HG03558 (cell line): Measurements from ENCODE around the gene NMRK1.

ENCODE experiments used
- ATAC-seq: cut with Tn5 transposase; IDR thresholded peaks from one replicate; pipeline ENCODE4 v1.9.1; 2021; ENCODE audit warnings: moderate number of reproducible peaks; ENCODE audit not compliant: unreplicated experiment; ENCODE audit errors: extremely low read depth

NMRK1 gene

DNA sequence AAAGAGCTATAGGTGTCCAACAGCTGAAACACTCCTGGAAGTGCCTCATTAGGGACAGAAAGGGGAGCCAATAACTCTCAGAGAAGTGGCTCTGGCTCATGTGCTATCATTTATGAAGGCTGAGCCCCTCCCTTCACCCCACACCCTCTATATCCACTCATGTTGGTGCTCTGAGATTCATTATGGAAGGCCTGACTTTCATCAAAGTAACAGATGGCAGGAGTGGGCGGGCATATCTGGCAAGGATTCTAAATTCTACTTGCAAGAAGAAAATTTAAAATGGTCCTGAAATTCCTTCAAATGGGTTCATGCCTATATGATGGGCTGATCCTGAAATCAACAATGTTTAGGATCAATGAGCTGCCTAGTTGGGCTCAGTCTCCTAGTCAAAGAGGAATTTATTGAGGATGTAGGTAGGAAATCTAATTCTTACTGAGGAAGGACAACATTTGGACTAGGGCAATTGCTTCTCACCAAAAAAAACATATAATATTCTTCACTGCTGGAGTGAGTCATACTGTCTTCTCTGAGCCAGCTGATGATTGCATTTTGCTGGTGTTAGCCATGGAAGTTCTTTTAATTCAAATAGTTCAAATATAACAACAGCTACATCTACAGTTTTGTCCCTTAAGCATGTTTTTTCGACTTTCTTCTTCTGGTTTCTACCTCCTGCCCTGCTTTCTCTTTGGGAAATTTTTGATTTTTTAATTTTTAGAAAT lies 23.5 kb downstream of the NMRK1 start:
- ATAC-seq, result no peak

DNA sequence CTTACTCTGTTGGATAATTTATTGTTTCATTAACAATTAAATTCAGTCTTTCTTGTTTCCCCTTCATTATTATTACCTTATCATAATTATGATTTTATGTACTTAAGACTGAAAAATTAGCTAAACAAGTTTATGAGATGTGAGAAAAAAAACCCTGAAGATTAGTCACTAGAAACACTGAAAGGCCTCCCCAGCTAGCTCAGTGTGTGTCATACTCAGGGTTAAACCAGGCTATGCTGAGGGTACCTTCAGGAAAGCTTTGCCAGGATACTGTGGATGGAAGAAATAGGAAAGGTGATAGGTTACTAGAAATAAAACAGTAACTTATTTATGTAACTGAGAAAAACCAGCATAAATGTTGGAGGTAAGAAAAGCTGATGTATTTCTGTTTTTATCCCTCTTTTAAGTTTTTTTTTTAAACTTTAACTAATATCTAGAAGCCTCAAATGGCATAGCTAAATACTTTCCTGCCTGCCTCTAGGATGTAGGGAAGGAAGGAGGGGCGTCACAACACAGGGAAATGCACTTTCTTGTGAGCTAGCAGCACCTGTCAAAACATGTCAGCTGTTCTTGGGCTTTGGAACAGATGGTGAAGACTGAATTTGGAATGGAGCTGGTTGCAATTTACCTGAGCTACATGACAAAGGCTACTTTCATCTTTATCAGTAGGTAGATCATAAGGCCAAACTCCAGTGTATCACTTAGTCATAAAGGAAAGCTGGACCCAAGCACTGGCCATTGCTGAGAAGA lies 24.2 kb downstream of the NMRK1 start:
- ATAC-seq, result no peak

DNA sequence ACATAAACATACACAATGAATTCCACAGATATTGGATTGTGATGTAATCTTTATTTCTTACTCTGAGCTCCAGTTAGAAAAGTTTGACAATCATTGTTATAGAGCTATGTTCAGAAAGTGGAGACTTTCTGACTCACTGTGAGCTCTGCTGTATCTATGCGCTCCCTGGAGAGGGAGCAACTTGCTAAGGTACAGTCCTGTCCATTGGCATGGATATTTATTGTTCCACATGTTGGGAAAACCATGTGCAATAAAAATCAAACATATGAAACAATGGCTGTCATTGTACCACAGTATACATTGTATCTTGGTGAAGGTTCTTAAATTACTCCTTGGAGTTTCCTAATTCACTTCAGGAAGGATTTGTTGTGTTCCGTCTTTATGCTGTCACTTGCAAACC lies 26.8 kb downstream of the NMRK1 start:
- no peak for ATAC-seq

GRCh38 chr9:75054368-75055001 lies 33.5 kb downstream of the NMRK1 start:
- no peak for ATAC-seq

DNA sequence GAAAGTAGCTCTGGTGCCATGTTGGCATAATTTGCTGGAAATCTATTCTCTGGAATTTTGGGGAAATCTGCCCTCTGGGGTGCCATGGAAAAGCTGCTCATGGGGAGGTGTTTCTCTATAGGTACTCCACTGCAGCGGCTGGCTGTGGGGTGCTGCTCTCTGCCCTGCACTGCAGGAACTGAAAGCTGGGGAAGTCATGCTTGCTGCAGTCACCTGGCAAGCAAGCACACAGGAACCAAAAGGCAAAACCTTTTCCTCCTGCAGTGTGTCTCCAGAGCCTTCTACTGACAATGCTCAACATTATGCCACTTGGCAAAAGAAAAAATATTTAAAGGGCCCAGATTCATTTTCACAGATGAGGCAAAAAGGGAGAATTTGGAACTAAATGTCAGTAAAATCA lies 34.1 kb downstream of the NMRK1 start:
- ATAC-seq, result peak; percentile 96

- no peak for ATAC-seq
Observed at GRCh38 chr9:75051285-75051684, 36.7 kb downstream of the NMRK1 start.

DNA sequence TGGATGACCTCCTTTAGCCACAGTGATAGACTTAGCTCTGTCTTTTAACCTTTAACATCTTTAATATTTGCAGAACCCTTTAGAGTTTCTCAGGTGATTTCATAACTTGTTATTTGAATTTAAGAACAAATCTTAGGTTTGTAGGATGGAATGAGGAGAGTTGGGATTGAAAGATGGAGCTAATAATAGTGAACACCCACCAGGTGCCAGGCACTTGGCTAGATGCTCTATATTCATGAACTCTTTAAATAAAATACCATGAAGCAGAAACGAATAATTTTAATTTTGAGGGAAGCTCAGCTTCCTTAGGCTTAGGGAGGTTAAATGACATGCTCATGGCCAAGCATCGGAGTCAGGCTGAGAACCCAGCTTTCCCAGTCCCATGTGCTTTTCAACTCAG lies 40.4 kb downstream of the NMRK1 start:
- no peak for ATAC-seq

- no peak for ATAC-seq
Observed at GRCh38 chr9:75046725-75047345, 41.1 kb downstream of the NMRK1 start.

- ATAC-seq, result no peak
Observed at GRCh38 chr9:75041041-75041440, 46.9 kb downstream of the NMRK1 start.

DNA sequence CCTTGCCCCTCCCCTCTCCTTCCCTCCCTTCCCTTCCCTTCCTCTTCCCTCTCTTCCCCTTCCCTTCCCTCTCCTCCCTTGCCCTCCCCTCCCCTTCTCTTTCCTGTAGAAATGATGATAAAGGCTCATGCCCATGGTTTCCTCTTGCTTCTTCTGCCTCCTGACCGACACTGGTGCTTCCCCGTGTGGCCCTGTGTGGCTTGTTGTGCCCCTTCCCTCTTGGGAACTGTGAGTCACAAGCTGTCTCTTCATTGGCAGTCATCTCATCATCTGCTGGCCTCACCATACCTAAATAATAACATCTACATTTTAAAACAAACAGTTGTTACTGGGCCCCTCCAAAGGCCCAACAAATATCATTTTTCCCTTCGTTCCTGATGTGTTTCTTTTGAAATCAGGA lies 48.2 kb downstream of the NMRK1 start:
- ATAC-seq, result no peak

GRCh38 chr9:75039009-75039408 lies 48.9 kb downstream of the NMRK1 start:
- no peak for ATAC-seq

- no peak for ATAC-seq
Observed at GRCh38 chr9:75036793-75037192, 51.2 kb downstream of the NMRK1 start.

- ATAC-seq, result peak; percentile 67
Observed at GRCh38 chr9:75033791-75034473, 54.0 kb downstream of the NMRK1 start.

DNA sequence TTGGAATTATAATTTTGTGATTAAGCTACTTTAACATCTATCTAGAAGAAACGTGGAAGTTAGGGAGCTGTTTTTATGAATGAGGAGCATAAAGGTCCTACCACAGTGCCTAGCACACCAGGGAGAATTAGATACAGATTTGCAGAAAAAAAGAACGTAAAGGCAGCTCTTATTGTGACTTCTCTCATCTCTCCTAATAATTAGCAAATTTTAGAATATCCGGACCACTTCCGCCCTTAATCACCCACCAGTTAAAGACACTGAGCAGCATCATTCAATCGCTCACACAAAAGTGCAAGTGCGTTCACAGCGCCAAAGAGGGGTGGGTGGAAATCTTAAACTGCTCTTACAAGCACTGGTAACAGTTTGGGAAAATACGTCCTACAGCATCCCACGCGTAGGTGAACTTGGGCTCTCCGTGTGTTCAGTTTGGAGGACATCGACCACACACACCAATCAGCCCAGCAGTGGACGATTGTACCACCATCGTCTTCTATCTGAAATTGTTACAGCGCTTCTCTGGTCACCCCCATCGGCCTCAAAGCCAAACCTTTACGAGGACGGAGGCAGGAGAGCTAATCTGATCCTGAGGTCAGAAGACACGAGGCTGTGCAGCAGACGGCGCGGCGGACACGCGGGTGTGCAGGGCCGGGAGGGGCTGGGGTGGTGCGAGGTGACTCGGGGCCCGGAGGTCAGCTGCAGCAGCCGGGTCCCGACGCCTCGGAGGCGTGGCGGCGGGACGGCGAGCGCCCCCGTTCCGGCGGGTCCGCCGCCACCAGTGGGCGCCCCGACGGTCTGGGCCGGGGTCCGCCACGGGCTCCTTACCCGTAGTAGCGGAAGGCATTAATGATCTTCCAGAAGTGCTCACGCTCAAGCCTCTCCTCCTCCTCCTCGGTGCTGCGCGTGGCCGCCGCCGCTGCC lies 60.5 kb downstream of the NMRK1 start:
- peak; percentile 3 for ATAC-seq

DNA sequence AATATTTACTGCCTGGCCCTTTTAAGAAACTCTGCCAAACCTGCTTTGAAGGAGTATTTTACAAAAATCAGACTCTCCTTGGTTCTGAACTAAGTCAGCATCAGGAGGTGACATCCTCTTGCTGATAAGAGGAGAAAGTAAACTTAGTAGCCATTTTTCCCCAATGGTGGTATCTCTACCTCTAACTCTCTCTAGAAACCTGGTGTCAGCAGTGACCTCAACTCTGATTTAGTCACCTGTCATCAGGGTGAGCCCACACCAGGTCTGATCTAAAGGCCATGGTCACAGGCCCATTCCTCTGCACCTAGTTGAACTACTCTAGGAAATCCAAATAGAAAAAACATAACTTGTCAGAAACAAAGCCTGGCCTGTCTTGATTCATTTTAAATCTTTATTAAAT lies 64.1 kb downstream of the NMRK1 start:
- no peak for ATAC-seq

GRCh38 chr9:75019654-75020053 lies 68.3 kb downstream of the NMRK1 start:
- ATAC-seq, result no peak

DNA sequence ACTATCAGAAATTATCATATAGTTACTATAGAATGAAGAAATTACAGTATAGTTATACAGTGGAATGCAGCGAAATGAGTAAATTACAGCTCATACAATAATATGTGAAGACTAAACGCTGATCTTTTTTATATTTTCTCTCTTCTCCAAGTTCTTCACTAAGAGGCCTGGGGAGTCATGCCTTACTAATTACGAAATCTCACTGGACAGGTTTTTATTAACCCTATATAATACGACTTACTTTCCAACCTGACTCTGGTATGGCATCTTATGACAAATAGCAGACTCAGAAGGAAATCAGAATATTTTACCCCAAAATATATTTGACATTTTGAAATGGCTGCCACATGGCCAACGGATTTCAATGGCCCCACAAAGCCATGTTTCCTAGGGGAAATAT lies 68.9 kb downstream of the NMRK1 start:
- ATAC-seq, result no peak

GRCh38 chr9:75017378-75017777 lies 70.6 kb downstream of the NMRK1 start:
- ATAC-seq, result no peak

GRCh38 chr9:75013735-75014134 lies 74.2 kb downstream of the NMRK1 start:
- ATAC-seq, result no peak
